Measurements from ENCODE around the gene POMGNT1.

Gene POMGNT1

DNA sequence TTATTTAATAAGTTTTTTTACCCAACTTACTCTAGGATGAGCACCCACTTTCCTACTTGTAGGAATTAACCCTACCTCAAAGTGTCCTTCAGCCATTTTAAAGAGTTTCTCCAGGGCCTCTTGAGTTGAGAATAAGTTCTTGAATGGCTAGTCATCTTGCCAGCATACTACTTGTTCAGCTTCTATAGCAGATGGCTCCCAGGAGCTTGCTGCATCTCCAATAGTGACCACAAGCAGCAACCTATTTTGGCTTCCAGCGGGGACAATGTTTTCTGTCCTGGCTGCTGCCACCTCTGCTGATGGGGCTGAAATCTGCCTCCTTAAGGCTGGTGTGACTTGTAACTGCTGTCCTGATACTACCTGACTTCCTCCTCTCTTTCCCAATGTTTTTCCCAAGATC, 45.0 kb downstream of the POMGNT1 start:
- no peak for DNase-seq

DNA sequence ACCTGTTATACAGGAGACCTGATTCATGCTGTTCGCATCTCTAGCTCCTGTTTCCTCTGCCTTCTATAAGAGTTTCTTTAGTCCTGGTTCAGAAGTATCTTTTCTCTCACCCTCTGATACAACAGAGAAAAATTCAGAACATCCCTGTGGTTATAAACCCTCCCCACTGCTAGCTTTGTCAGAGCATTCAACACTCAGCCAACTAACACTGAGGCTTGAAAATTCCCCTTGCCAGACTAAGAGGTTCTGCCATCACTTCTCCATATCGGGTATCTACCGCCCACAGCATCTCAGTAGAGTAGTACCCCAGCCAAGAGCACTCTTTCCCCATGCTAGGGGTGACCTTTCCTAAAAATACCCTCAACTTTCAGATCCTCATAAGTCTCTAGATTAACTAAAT, 46.2 kb downstream of the POMGNT1 start:
- no peak for DNase-seq

DNA sequence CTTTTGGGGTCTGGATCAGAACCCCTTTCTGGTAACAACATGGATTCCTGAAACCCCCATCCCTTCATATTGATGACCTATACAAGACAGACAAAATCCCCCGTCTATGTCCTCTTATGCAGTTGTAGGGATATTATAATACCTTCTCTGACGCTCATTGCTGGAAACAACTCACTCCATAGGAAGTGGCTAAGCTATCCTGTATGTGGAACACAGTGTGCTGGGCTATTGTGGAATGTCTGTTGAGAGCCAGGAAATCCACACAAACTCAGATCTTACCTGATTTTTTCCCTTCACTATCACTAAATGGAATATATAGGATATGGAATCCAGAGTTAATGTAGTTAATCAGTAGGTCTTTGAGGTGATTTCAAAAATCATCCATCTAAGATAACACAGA, 48.1 kb downstream of the POMGNT1 start:
- no peak for DNase-seq

DNA sequence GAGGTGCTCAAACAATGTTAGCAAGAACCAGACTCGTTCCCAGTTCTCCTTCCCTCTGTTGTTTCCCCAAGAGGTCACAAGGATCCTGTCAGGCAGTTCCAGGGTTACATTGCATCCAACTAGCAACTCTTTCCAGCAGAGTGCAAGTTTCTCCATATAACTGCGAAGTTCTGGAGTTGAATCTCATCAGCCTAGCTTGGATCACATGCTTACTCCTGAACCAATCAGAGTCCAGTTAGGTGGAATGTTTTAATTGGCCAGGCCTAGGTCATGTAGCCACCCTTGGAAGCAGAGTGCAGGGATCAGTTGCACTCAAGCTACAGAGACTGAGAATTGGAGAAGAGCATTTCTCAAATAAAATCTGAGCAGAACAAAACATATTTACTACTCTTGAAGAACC, 49.9 kb downstream of the POMGNT1 start:
- no peak for DNase-seq
